ENCODE data around the gene SOX6.
"Not testable (repeated sequence)": the region's sequence is repeated elsewhere in the genome, so short reads cannot be mapped to it uniquely, and the experiment has no call there.

- TF ChIP-seq, protein P1, sequence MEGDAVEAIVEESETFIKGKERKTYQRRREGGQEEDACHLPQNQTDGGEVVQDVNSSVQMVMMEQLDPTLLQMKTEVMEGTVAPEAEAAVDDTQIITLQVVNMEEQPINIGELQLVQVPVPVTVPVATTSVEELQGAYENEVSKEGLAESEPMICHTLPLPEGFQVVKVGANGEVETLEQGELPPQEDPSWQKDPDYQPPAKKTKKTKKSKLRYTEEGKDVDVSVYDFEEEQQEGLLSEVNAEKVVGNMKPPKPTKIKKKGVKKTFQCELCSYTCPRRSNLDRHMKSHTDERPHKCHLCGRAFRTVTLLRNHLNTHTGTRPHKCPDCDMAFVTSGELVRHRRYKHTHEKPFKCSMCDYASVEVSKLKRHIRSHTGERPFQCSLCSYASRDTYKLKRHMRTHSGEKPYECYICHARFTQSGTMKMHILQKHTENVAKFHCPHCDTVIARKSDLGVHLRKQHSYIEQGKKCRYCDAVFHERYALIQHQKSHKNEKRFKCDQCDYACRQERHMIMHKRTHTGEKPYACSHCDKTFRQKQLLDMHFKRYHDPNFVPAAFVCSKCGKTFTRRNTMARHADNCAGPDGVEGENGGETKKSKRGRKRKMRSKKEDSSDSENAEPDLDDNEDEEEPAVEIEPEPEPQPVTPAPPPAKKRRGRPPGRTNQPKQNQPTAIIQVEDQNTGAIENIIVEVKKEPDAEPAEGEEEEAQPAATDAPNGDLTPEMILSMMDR (IDR thresholded peaks at IDR 0.05): not testable (repeated sequence)
- TF ChIP-seq EP300 (IDR thresholded peaks at IDR 0.05): not testable (repeated sequence)
Measured at GRCh38 chr11:16390826-16391225, 34.5 kb upstream of the SOX6 start.
